A549 treated with ZK216348 at 1 μM for 4 hours (cell line): ENCODE data around the gene TOMM6. TPM values are rescaled to one million over a fixed set of nuclear protein-coding genes. Genes with fewer than 3 reads are reported as not detected.

Experiments
- total RNA-seq: library from RNA; stranded (reverse); fragments of 200-300 nt; extraction: Qiagen RNA extraction; gene quantifications from 5 replicates; pipeline ENCODE4 v1.2.3, GENCODE V29; 2022; ENCODE audit warnings: low read depth

TOMM6 gene
- total RNA-seq: 266 to 344 TPM (median 296 TPM) in 5 replicates

GRCh38 chr6:41787219-41787917, at the start of gene TOMM6:
TSS of gene TOMM6 (plus strand) at chr6:41787694. CDS start at chr6:41787698, 4 bp downstream.

GRCh38 chr6:41747256-41748101, 40.0 kb upstream of the TOMM6 start, which contains the start of gene PGC:
TSS of gene PGC (minus strand) at chr6:41747397. CDS start at chr6:41747334, 63 bp downstream.

GRCh38 chr6:41779788-41780550, 7.5 kb upstream of the TOMM6 start, which contains the start of gene FRS3:
TSS of gene FRS3 (minus strand) at chr6:41779900. CDS start at chr6:41776987, 2,913 bp downstream.

GRCh38 chr6:41780551-41781365, 6.7 kb upstream of the TOMM6 start, which contains the start of gene PRICKLE4:
TSS of gene PRICKLE4 (plus strand) at chr6:41780782. CDS start at chr6:41783474, 2,692 bp downstream.

Other genes with a start within 250 kb of the TOMM6 start
- gene FOXP4, start 241.3 kb upstream of the TOMM6 start, total RNA-seq: 12.5 to 28.7 TPM (median 24.7 TPM) in 5 replicates
- 0.53 to 0.86 TPM (median 0.75 TPM) in 5 replicates for gene MDFI, start 149.2 kb upstream of the TOMM6 start, total RNA-seq
- gene TFEB, start 52.1 kb upstream of the TOMM6 start, total RNA-seq: 2.7 to 7.4 TPM (median 6.8 TPM) in 5 replicates
- gene PGC, start 40.3 kb upstream of the TOMM6 start, total RNA-seq: not detected in 5 replicates
- 1.5 to 3.3 TPM (median 2.3 TPM) in 5 replicates for gene FRS3, start 7.8 kb upstream of the TOMM6 start, total RNA-seq
- 0.70 to 1.6 TPM (median 1.1 TPM) in 4 of 5 replicates, not detected in the other for gene PRICKLE4, start 6.9 kb upstream of the TOMM6 start, total RNA-seq
- gene USP49, start 107.7 kb downstream of the TOMM6 start, total RNA-seq: 0.74 to 1.9 TPM (median 1.2 TPM) in 5 replicates
- 12.5 to 15.5 TPM (median 13.0 TPM) in 5 replicates for gene MED20, start 133.4 kb downstream of the TOMM6 start, total RNA-seq
- gene BYSL, start 133.8 kb downstream of the TOMM6 start, total RNA-seq: 28.0 to 48.2 TPM (median 41.2 TPM) in 5 replicates
- gene CCND3, start 154.1 kb downstream of the TOMM6 start, total RNA-seq: 109 to 184 TPM (median 176 TPM) in 5 replicates